Naive thymus-derived CD4-positive, alpha-beta T cell (primary cell): ENCODE results near the gene GAS2L1. TPM values are rescaled to one million over a fixed set of nuclear protein-coding genes. Genes with fewer than 3 reads are reported as not detected.
"Not testable (repeated sequence)": the region's sequence is repeated elsewhere in the genome, so short reads cannot be mapped to it uniquely, and the experiment has no call there.

Experiments used
- ATAC-seq: fragments of 150-1000 bp; cut with Tn5 transposase; 2 replicates; pipeline ENCODE4 v1.10.0; 2021; ENCODE audit warnings: mild to moderate bottlenecking, moderate library complexity
- CTCF ChIA-PET: fragments of 350-600 bp; sonication (Branson Sonifier 250); formaldehyde crosslinking; loops from one replicate; lab custom pipeline; 2021; ENCODE audit warnings: antibody characterized with exemption; lab: Charles Lee
- POLR2A ChIA-PET: fragments of 350-600 bp; sonication (Branson Sonifier 250); formaldehyde crosslinking; loops from one replicate; lab custom pipeline; 2021; ENCODE audit warnings: antibody characterized with exemption, inconsistent platforms; lab: Charles Lee
- DNase-seq, 9 donors: peaks; one replicate each; pipeline versions ENCODE4 v3.0.0 to v3.0.0-alpha.2; 2020 to 2022; ENCODE audit warnings: mixed read lengths in 1 of 9
- H3K27ac ChIP-seq: one replicate; pipeline ENCODE4 v1.7.0; 2013; ENCODE audit warnings: mild to moderate bottlenecking, low read depth, low read length, moderate library complexity
- H3K27me3 ChIP-seq, 2 donors: one replicate each; pipeline ENCODE4 v1.7.0; 2013; ENCODE audit warnings: low read length in 2 of 2, mild to moderate bottlenecking in 2 of 2, moderate library complexity in 2 of 2; ENCODE audit not compliant: control insufficient read depth in 2 of 2, insufficient read depth in 2 of 2
- H3K36me3 ChIP-seq, 3 experiments: 1 replicate in 2 of 3; 2 replicates in 1 of 3; pipeline ENCODE4 v1.7.0; 2013; ENCODE audit warnings: low read length in 3 of 3, mild to moderate bottlenecking in 3 of 3, moderate library complexity in 1 of 3; ENCODE audit not compliant: insufficient read depth in 3 of 3, control insufficient read depth in 2 of 3
- H3K4me1 ChIP-seq, 2 donors: one replicate each; pipeline ENCODE4 v1.7.0; 2013; ENCODE audit warnings: low read length in 2 of 2, mild to moderate bottlenecking in 2 of 2, moderate library complexity in 1 of 2; ENCODE audit not compliant: control insufficient read depth in 2 of 2, insufficient read depth in 2 of 2
- H3K4me3 ChIP-seq: 2 replicates; pipeline ENCODE4 v1.7.0; 2013; ENCODE audit warnings: mild to moderate bottlenecking, low read length
- H3K9me3 ChIP-seq, 3 experiments: 1 replicate in 2 of 3; 2 replicates in 1 of 3; pipeline ENCODE4 v1.7.0; 2013; ENCODE audit warnings: low read length in 3 of 3; ENCODE audit not compliant: control insufficient read depth in 2 of 3
- H3K27ac Mint-ChIP-seq, 9 donors: one replicate each; pipeline ENCODE4 v1.8.0; 2020 to 2022; ENCODE audit warnings: mixed read lengths in 9 of 9, mild to moderate bottlenecking in 8 of 9, moderate library complexity in 5 of 9, inconsistent platforms in 2 of 9
- H3K27me3 Mint-ChIP-seq, 5 donors: one replicate each; pipeline ENCODE4 v1.8.0; 2021 to 2022; ENCODE audit warnings: mixed read lengths in 5 of 5, mild to moderate bottlenecking in 1 of 5
- H3K36me3 Mint-ChIP-seq, 5 donors: one replicate each; pipeline ENCODE4 v1.8.0; 2020 to 2022; ENCODE audit warnings: mixed read lengths in 5 of 5, mild to moderate bottlenecking in 3 of 5, inconsistent platforms in 1 of 5
- H3K4me1 Mint-ChIP-seq, 7 donors: one replicate each; pipeline ENCODE4 v1.8.0; 2020 to 2022; ENCODE audit warnings: mixed read lengths in 7 of 7, mild to moderate bottlenecking in 3 of 7, inconsistent platforms in 1 of 7
- H3K4me3 Mint-ChIP-seq, 10 donors: one replicate each; pipeline ENCODE4 v1.8.0; 2020 to 2022; ENCODE audit warnings: mild to moderate bottlenecking in 10 of 10, mixed read lengths in 10 of 10, moderate library complexity in 6 of 10, inconsistent platforms in 2 of 10
- H3K9me3 Mint-ChIP-seq, 11 donors: one replicate each; pipeline ENCODE4 v1.8.0; 2020 to 2022; ENCODE audit warnings: mixed read lengths in 11 of 11, mild to moderate bottlenecking in 4 of 11, inconsistent platforms in 1 of 11, moderate library complexity in 1 of 11
- intact Hi-C, 2 donors: fragments of 100-400 bp; cut with micrococcal nuclease; formaldehyde crosslinking; loops; one replicate each; pipeline ENCODE4 v1.15.1; 2023
- polyA plus RNA-seq, 2 donors: library from polyadenylated mRNA; unstranded; fragments of 300-500 nt; fragmentation: Illumina TruSeq; gene quantifications; one replicate each; pipeline ENCODE4 v1.2.3, GENCODE V29; 2021
- total RNA-seq, 6 experiments: library from RNA in 5 of 6; stranded (reverse) in 5 of 6; gene quantifications; 1 replicate in 5 of 6; 2 replicates in 1 of 6; pipeline ENCODE4 v1.2.3 and lab custom pipeline; 2021 to 2026

GAS2L1 gene
- total and polyA plus RNA-seq, 7 experiments from 2014 or later: 0.09 to 7.5 (median 0.54) TPM; not detected in 2

GRCh38 chr22:29341849-29342127, 35.3 kb downstream of the GAS2L1 start:
- Mint-ChIP-seq H3K27me3 (no peaks in the 10 kb centered on the region), H3K4me1 (peaks cover 0 to 3% (median 0%) of the 10 kb centered on the region in 7 donors), H3K4me3 (no peak overlapping the region), H3K36me3 (peaks cover 16 to 62% (median 17%) of the 10 kb centered on the region in 5 donors), H3K9me3 (no peaks in the 10 kb centered on the region), H3K27ac (no peak overlapping the region)
- no peak for DNase-seq
- intact Hi-C loops: no loop called here
- no peak overlapping the region for H3K4me3 ChIP-seq
- H3K27me3 ChIP-seq: no peaks in the 10 kb centered on the region
- H3K4me1 ChIP-seq: no peaks in the 10 kb centered on the region
- no peak overlapping the region for H3K27ac ChIP-seq
- POLR2A ChIA-PET: no interaction called here
- H3K9me3 ChIP-seq: no peaks in the 10 kb centered on the region
- ATAC-seq: no peak
- H3K36me3 ChIP-seq: peaks cover 0 to 87% (median 15%) of the 10 kb centered on the region in 3 experiments
- CTCF ChIA-PET: no interaction called here

DNA sequence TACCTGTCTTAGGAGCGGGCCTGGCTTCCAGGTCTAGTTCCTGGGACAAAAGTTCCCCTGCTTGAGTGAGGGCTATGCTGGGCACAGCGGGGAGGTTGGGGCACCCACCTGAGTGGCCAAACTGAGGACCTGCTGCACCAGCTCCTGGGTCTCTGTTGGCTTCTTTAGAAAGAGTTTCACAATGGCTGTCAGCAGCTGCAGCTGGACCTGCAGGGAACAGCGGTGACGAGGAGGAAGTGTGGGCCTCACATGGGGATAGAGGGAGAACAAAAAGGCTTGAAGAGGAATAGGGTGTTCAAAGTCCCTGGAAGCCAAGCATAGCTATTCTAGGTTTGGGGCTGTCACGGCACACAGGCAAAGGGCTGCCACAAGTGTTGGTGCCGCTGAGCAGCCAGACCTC, 35.7 kb downstream of the GAS2L1 start:
- Mint-ChIP-seq H3K36me3 (peaks cover 15 to 63% (median 16%) of the 10 kb centered on the region in 5 donors), H3K27ac (no peak overlapping the region), H3K4me3 (no peak overlapping the region), H3K27me3 (no peaks in the 10 kb centered on the region), H3K4me1 (peaks cover 0 to 3% (median 0%) of the 10 kb centered on the region in 7 donors), H3K9me3 (no peaks in the 10 kb centered on the region)
- Histone ChIP-seq H3K4me3 (no peak overlapping the region), H3K4me1 (no peaks in the 10 kb centered on the region), H3K36me3 (peaks cover 0 to 87% (median 14%) of the 10 kb centered on the region in 3 experiments), H3K9me3 (no peaks in the 10 kb centered on the region), H3K27ac (no peak overlapping the region), H3K27me3 (no peaks in the 10 kb centered on the region)
- ATAC-seq (no peak), DNase-seq (no peak)
- POLR2A ChIA-PET: no interaction called here
- intact Hi-C loops: no loop called here
- CTCF ChIA-PET: no interaction called here

GRCh38 chr22:29342577-29343312, 36.3 kb downstream of the GAS2L1 start:
- peaks cover 4 to 87% (median 11%) of the 10 kb centered on the region in 3 experiments for H3K36me3 ChIP-seq
- H3K27me3 Mint-ChIP-seq: no peaks in the 10 kb centered on the region
- CTCF ChIA-PET: no interaction called here
- peaks cover 0 to 3% (median 0%) of the 10 kb centered on the region in 7 donors for H3K4me1 Mint-ChIP-seq
- H3K36me3 Mint-ChIP-seq: peaks cover 16 to 66% (median 22%) of the 10 kb centered on the region in 5 donors
- DNase-seq (no peak), ATAC-seq (no peak)
- H3K9me3 Mint-ChIP-seq: no peaks in the 10 kb centered on the region
- H3K4me1 ChIP-seq: no peaks in the 10 kb centered on the region
- no peak overlapping the region for H3K27ac ChIP-seq
- POLR2A ChIA-PET: no interaction called here
- H3K4me3 ChIP-seq: no peak overlapping the region
- no peak overlapping the region for H3K4me3 Mint-ChIP-seq
- intact Hi-C loops: no loop called here
- no peaks in the 10 kb centered on the region for H3K9me3 ChIP-seq
- no peaks in the 10 kb centered on the region for H3K27me3 ChIP-seq
- H3K27ac Mint-ChIP-seq: peak overlapping the region in 2 of 9 donors; percentile 32 to 54

DNA sequence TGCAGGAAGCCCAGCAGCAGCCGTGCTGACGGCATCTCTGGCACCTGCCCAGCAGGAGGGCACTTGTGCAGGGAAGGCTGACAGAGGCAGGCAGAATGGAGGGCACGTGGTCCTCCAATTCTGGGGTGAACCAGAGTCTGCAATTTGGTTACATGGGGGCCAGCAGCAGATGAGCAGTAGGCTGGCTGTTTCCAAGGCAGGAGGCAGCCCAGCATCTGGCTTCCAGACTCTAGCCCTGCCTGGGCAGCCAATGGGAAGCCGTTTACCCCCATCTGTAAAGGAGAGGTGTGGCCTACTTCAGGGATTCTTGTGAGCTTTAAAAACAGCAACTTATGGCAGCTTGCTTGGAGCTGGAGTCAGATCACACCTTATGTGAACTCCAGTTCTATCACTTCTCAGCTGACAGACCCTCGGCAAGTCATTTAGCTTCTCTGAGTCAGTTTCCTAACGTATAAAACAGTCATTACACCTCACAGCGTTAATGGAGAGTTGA, 36.9 kb downstream of the GAS2L1 start:
- H3K36me3 Mint-ChIP-seq: peaks cover 18 to 63% (median 22%) of the 10 kb centered on the region in 5 donors

GRCh38 chr22:29344137-29344536, 37.7 kb downstream of the GAS2L1 start:
- Mint-ChIP-seq H3K9me3 (no peaks in the 10 kb centered on the region), H3K27ac (no peak overlapping the region), H3K4me1 (peaks cover 0 to 2% (median 0%) of the 10 kb centered on the region in 7 donors), H3K4me3 (no peak overlapping the region), H3K27me3 (no peaks in the 10 kb centered on the region), H3K36me3 (peaks cover 18 to 63% (median 24%) of the 10 kb centered on the region in 5 donors)
- no peak for ATAC-seq
- Histone ChIP-seq H3K4me1 (no peaks in the 10 kb centered on the region), H3K27me3 (no peaks in the 10 kb centered on the region), H3K4me3 (no peak overlapping the region), H3K9me3 (no peaks in the 10 kb centered on the region), H3K36me3 (peaks cover 11 to 87% (median 13%) of the 10 kb centered on the region in 3 experiments), H3K27ac (no peak overlapping the region)
- no peak for DNase-seq
- CTCF ChIA-PET: interaction anchor here (0.7 kb wide), 1 partner anchor 248 kb away, joined by 4 read pairs; no protein-coding TSS in a partner anchor
- POLR2A ChIA-PET: no interaction called here
- intact Hi-C loops: no loop called here

More for the DNA sequence above, 36.9 kb downstream of the GAS2L1 start:
- intact Hi-C loops: no loop called here
- Histone ChIP-seq H3K4me3 (no peak overlapping the region), H3K27me3 (no peaks in the 10 kb centered on the region), H3K36me3 (peaks cover 10 to 87% (median 11%) of the 10 kb centered on the region in 3 experiments), H3K27ac (no peak overlapping the region), H3K4me1 (no peaks in the 10 kb centered on the region), H3K9me3 (no peaks in the 10 kb centered on the region)
- no peaks in the 10 kb centered on the region for H3K9me3 Mint-ChIP-seq
- ChIA-PET POLR2A (no interaction called here), CTCF (no interaction called here)
- ATAC-seq (no peak), DNase-seq (no peak)
- no peak overlapping the region for H3K4me3 Mint-ChIP-seq
- no peaks in the 10 kb centered on the region for H3K27me3 Mint-ChIP-seq
- H3K27ac Mint-ChIP-seq: peak overlapping the region in 1 of 9 donors; percentile 32
- H3K4me1 Mint-ChIP-seq: peaks cover 0 to 3% (median 0%) of the 10 kb centered on the region in 7 donors

DNA sequence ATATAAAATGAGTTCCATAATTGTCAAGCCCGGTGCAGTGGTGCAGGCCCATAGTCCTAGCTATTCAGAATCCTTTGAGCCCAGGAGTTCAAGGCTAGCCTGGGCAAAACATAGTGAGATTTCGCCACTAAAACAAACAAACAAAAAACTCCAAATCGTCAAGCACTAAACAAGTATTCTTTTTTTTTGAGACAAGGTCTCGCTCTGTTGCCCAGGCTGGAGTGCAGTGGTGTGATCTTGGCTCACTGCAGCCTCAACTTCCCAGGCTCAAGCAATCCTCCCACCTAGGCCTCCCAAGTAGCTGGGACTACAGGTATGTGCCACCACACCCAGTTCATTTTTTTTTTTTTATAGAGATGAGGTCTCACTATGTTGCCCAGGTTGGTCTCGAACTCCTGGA, 38.4 kb downstream of the GAS2L1 start:
- H3K27me3 Mint-ChIP-seq, H3K4me3 ChIP-seq, intact Hi-C loops, H3K27me3 ChIP-seq, H3K4me1 ChIP-seq, ATAC-seq, H3K9me3 Mint-ChIP-seq, H3K27ac ChIP-seq, H3K9me3 ChIP-seq, H3K4me1 Mint-ChIP-seq, DNase-seq, H3K4me3 Mint-ChIP-seq, H3K27ac Mint-ChIP-seq: not testable (repeated sequence)
- H3K36me3 ChIP-seq: peaks cover 10 to 87% (median 13%) of the 10 kb centered on the region in 3 experiments
- H3K36me3 Mint-ChIP-seq: peaks cover 20 to 57% (median 22%) of the 10 kb centered on the region in 5 donors
- ChIA-PET POLR2A (interaction anchor here (0.7 kb wide), 1 partner anchor 1360 kb away, joined by 3 read pairs; no protein-coding TSS in a partner anchor), CTCF (interaction anchor here (0.7 kb wide), 1 partner anchor 249 kb away, joined by 4 read pairs; no protein-coding TSS in a partner anchor)
